ENCODE data around the gene SAPCD2.

- TF ChIP-seq, protein P1, sequence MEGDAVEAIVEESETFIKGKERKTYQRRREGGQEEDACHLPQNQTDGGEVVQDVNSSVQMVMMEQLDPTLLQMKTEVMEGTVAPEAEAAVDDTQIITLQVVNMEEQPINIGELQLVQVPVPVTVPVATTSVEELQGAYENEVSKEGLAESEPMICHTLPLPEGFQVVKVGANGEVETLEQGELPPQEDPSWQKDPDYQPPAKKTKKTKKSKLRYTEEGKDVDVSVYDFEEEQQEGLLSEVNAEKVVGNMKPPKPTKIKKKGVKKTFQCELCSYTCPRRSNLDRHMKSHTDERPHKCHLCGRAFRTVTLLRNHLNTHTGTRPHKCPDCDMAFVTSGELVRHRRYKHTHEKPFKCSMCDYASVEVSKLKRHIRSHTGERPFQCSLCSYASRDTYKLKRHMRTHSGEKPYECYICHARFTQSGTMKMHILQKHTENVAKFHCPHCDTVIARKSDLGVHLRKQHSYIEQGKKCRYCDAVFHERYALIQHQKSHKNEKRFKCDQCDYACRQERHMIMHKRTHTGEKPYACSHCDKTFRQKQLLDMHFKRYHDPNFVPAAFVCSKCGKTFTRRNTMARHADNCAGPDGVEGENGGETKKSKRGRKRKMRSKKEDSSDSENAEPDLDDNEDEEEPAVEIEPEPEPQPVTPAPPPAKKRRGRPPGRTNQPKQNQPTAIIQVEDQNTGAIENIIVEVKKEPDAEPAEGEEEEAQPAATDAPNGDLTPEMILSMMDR (IDR thresholded peaks at IDR 0.05), result no peak
- TF ChIP-seq POLR2A (IDR thresholded peaks at IDR 0.05), result no peak
These were observed 33.3 kb downstream of the SAPCD2 start for GRCh38 chr9:137037035-137037434.
